HUES48 (cell line): ENCODE measurements around the gene NOP58.
A peak's percentile ranks its signal among the peaks of the same experiment; 100 is the strongest.
"Not testable (repeated sequence)": the region's sequence is repeated elsewhere in the genome, so short reads cannot be mapped to it uniquely, and the experiment has no call there.

Source experiments
- H3K27ac ChIP-seq: one replicate; pipeline ENCODE4 v1.7.0; 2013; ENCODE audit warnings: low read depth, low read length, inconsistent platforms
- H3K27me3 ChIP-seq: 2 replicates; pipeline ENCODE4 v1.6.1; 2013; ENCODE audit warnings: mild to moderate bottlenecking, low read length; ENCODE audit not compliant: control insufficient read depth, insufficient read depth
- H3K36me3 ChIP-seq: 2 replicates; pipeline ENCODE4 v1.6.1; 2013; ENCODE audit warnings: low read length; ENCODE audit not compliant: control insufficient read depth, insufficient read depth
- H3K4me1 ChIP-seq: 2 replicates; pipeline ENCODE4 v1.6.1; 2013; ENCODE audit warnings: mild to moderate bottlenecking, low read length; ENCODE audit not compliant: control insufficient read depth, insufficient read depth
- H3K4me3 ChIP-seq: 2 replicates; pipeline ENCODE4 v1.5.1; 2013; ENCODE audit warnings: mild to moderate bottlenecking, low read depth, low read length
- H3K9ac ChIP-seq: 2 replicates; pipeline ENCODE4 v1.6.1; 2013; ENCODE audit warnings: mild to moderate bottlenecking, low read depth, low read length, moderate library complexity
- H3K9me3 ChIP-seq: 2 replicates; pipeline ENCODE4 v1.6.1; 2013; ENCODE audit warnings: low read length; ENCODE audit not compliant: control insufficient read depth, insufficient read depth

Gene NOP58

GRCh38 chr2:202307690-202308089 lies 42.1 kb downstream of the NOP58 start:
- Histone ChIP-seq H3K27ac (no peak overlapping the region), H3K4me3 (no peak overlapping the region), H3K27me3 (no peaks in the 10 kb centered on the region), H3K9me3 (no peaks in the 10 kb centered on the region), H3K36me3 (peaks cover 53% of the 10 kb centered on the region), H3K9ac (no peak overlapping the region), H3K4me1 (no peaks in the 10 kb centered on the region)

GRCh38 chr2:202311823-202312388 lies 46.3 kb downstream of the NOP58 start:
- peaks cover 12% of the 10 kb centered on the region for H3K36me3 ChIP-seq
- no peak overlapping the region for H3K27ac ChIP-seq
- H3K27me3 ChIP-seq, result no peaks in the 10 kb centered on the region
- H3K9me3 ChIP-seq, result no peaks in the 10 kb centered on the region
- no peaks in the 10 kb centered on the region for H3K4me1 ChIP-seq
- H3K4me3 ChIP-seq, result no peak overlapping the region
- no peak overlapping the region for H3K9ac ChIP-seq

GRCh38 chr2:202314116-202314515 lies 48.6 kb downstream of the NOP58 start:
- Histone ChIP-seq H3K9me3 (no peaks in the 10 kb centered on the region), H3K27ac (no peak overlapping the region), H3K36me3 (no peaks in the 10 kb centered on the region), H3K27me3 (no peaks in the 10 kb centered on the region), H3K4me3 (no peak overlapping the region), H3K4me1 (no peaks in the 10 kb centered on the region), H3K9ac (no peak overlapping the region)

- H3K9ac ChIP-seq, result no peak overlapping the region
- H3K36me3 ChIP-seq, result no peaks in the 10 kb centered on the region
- H3K9me3 ChIP-seq, result no peaks in the 10 kb centered on the region
- H3K4me3 ChIP-seq, result no peak overlapping the region
- H3K27me3 ChIP-seq, result no peaks in the 10 kb centered on the region
- H3K4me1 ChIP-seq, result no peaks in the 10 kb centered on the region
- H3K27ac ChIP-seq, result no peak overlapping the region
Observed at GRCh38 chr2:202317080-202317857, 51.7 kb downstream of the NOP58 start.

DNA sequence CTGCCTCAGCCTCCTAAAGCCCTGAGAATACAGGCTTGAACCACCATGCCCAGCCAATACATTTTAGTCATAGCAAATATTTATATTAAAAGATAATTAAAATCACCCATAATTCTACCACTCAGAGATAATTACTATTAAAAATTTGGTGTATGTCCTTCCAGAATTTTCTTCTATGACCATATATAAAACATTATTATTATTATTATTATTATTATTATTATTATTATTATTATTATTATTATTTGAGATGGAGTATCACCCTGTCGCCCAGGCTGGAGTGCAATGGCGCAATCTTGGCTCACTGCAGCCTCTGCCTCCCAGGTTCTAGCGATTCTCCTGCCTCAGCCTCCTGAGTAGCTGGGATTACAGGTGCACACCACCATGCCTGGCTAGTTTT lies 54.8 kb downstream of the NOP58 start:
- H3K4me1 ChIP-seq, H3K9ac ChIP-seq, H3K36me3 ChIP-seq, H3K27me3 ChIP-seq, H3K4me3 ChIP-seq, H3K9me3 ChIP-seq, H3K27ac ChIP-seq: not testable (repeated sequence)

GRCh38 chr2:202322435-202322834 lies 56.9 kb downstream of the NOP58 start:
- H3K4me1 ChIP-seq, result peaks cover under 1% of the 10 kb centered on the region; the same call in 1 of the 2 replicates
- H3K27ac ChIP-seq, result no peak overlapping the region
- H3K27me3 ChIP-seq, result no peaks in the 10 kb centered on the region
- H3K4me3 ChIP-seq, result no peak overlapping the region
- no peaks in the 10 kb centered on the region for H3K36me3 ChIP-seq
- no peaks in the 10 kb centered on the region for H3K9me3 ChIP-seq
- no peak overlapping the region for H3K9ac ChIP-seq

- Histone ChIP-seq H3K27me3 (no peaks in the 10 kb centered on the region), H3K9ac (no peak overlapping the region), H3K36me3 (no peaks in the 10 kb centered on the region), H3K4me3 (no peak overlapping the region), H3K27ac (peak overlapping the region; percentile 14), H3K4me1 (peaks cover 10% of the 10 kb centered on the region), H3K9me3 (no peaks in the 10 kb centered on the region)
Observed at GRCh38 chr2:202327858-202328257, 62.3 kb downstream of the NOP58 start.

DNA sequence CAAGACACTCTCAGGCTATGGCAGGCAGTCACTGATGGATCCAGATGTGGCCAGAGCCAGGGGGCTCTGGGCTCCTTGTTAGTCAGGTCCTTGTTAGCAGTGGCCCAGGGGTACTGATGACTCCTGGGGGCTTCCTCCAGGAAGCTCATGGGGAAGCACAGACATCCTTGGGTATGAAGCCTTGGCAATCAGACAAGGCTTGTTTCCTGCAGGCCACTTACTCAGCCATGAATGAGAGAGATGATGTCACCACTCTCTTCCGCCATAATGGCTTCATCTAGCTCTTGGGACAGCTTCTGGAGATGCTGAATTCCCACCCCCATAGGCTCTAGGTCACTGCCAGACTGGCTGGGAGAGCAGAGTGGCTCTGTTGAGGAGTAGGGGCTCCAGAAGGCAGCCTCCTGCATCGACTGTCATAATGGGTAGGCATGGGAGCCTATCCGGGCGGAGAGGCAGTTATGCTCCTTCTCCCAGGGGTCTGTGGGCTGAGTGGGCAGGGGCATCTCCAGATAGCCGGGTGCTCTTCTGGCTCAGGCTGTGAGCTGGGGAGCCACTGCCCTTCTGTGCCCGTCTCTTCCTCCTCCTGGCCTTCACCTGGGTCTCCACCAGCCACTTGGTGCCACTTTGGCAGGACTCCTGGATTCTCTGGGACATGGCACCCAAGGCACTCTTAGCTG lies 70.4 kb downstream of the NOP58 start:
- H3K9ac ChIP-seq, result no peak overlapping the region

DNA sequence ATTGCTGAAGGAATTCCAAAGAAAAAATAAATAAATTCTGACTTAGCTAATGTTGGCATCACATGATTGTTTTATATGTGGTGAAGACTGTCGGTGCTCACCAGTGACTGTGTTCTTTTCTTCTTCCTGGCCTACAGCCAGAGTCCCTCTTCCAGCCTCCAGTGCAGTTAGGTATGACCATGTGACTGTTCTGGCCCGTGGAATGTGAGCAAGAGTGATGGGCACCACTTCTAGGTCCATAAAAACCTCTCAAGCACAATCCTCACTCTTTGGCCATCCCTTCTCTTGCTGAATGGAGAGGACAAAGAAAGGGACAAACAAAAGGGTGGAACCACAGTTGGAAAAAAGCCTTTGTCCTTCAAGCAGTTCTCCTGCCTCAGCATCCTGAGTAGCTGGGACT lies 71.6 kb downstream of the NOP58 start:
- H3K4me1 ChIP-seq, result no peaks in the 10 kb centered on the region
- H3K27me3 ChIP-seq, result no peaks in the 10 kb centered on the region
- no peaks in the 10 kb centered on the region for H3K9me3 ChIP-seq
- no peak overlapping the region for H3K4me3 ChIP-seq
- no peak overlapping the region for H3K27ac ChIP-seq
- no peaks in the 10 kb centered on the region for H3K36me3 ChIP-seq
- no peak overlapping the region for H3K9ac ChIP-seq

More for the DNA sequence above, 70.4 kb downstream of the NOP58 start:
- Histone ChIP-seq H3K4me3 (no peak overlapping the region), H3K9me3 (no peaks in the 10 kb centered on the region), H3K27me3 (no peaks in the 10 kb centered on the region), H3K27ac (no peak overlapping the region), H3K4me1 (no peaks in the 10 kb centered on the region), H3K36me3 (no peaks in the 10 kb centered on the region)

GRCh38 chr2:202337706-202338346 lies 72.3 kb downstream of the NOP58 start:
- Histone ChIP-seq H3K4me1 (no peaks in the 10 kb centered on the region), H3K9me3 (no peaks in the 10 kb centered on the region), H3K4me3 (no peak overlapping the region), H3K9ac (no peak overlapping the region), H3K36me3 (no peaks in the 10 kb centered on the region), H3K27ac (no peak overlapping the region), H3K27me3 (no peaks in the 10 kb centered on the region)
